Activated CD4-positive, alpha-beta T cell treated with anti-CD3 and anti-CD28 coated beads, Interleukin-2, amount 50 U/mL, for 24 hours (primary cell): ENCODE results near the gene KL.
A peak's percentile ranks its signal among the peaks of the same experiment; 100 is the strongest.

Source experiments
- DNase-seq, 2 donors: peaks; one replicate each; pipeline ENCODE4 v3.0.0-alpha.2; 2020; ENCODE audit warnings: low read depth in 1 of 2, low spot score in 1 of 2

The KL gene

DNA sequence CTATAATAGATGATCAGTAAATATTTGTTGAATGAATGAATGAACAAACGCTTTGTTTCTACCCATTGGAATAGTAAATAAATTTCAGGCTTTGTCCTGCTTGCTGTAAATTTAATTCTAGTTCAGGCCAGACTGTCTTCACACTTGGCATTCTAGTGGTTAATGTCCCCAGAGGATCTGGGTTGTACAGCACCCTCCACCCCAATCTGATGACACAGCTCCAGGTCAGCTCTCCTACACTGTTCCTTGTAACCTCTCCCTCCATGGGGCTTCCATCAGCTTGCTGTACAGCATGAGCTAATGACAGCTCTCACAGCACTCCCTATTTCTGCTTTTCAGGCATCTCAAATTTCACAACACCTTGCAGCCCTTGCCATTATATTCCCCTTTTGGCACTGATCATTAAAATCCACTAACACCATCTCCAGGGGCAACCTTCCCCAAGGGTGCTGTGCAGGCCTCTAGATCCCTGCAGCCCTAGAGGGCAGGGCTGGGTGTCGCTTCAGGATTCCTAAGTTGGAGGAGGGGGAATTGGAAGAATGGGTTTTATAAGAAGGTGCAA, 12.7 kb upstream of the KL start:
- no peak for DNase-seq

GRCh38 chr13:33004511-33004910, 11.7 kb upstream of the KL start:
- no peak for DNase-seq

GRCh38 chr13:33006134-33006533, 10.1 kb upstream of the KL start:
- no peak for DNase-seq

DNA sequence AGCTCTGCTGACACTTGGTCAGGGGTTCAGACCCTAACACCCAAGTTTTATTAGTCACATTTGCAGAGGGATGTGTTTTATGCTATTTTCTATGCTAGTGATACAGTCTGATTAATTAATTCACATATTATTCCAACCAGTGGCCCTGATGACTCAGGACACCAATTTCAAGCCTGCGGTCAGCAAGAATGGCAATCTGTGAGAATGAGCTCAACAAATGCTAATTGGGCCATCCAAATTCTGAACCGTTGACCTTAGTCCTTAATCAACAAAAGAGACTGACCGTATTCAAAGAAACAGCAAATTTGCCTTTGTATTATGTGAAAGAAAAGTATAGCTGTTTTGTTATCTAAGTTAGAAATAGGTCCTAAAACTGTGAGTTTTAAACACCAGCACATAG, 9.6 kb upstream of the KL start:
- no peak for DNase-seq

DNA sequence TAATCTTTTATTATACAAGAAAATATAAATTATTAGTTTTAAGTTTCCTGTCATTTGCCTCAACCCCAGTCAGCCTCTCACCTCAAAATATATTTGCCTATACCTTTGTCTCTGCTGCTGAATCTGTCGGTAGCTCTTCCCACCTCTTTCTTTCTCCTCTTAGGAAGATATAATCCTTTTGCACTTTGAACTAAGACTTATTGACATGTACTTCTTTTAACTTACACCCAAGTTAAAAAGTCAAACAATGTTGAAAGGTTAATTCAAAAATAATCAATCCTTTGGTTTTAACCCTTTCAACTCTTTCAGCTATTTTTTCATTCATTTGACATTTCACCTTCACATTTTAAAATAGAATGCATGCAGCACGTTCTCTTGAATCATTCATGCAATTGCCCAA, 9.0 kb upstream of the KL start:
- DNase-seq, result no peak

DNA sequence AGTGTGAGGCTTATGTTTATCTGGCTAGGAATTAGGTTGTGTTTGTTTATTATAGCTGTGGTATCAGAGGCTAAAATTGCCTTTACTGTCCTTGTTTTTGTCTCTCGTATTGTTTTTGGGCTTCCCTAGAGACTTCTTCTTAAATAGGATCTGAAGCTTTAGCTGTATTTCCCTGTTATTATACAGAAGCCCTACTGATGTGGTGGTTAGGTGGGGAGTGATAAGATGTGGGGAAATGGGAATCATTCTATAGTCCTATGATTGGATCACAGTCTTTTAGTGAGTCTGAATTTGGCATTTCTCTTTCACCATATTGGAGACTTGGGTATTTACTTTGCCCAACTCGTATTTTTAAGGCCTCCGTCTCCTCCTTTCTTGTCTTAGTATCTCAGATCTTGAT, 8.3 kb upstream of the KL start:
- DNase-seq, result no peak

DNA sequence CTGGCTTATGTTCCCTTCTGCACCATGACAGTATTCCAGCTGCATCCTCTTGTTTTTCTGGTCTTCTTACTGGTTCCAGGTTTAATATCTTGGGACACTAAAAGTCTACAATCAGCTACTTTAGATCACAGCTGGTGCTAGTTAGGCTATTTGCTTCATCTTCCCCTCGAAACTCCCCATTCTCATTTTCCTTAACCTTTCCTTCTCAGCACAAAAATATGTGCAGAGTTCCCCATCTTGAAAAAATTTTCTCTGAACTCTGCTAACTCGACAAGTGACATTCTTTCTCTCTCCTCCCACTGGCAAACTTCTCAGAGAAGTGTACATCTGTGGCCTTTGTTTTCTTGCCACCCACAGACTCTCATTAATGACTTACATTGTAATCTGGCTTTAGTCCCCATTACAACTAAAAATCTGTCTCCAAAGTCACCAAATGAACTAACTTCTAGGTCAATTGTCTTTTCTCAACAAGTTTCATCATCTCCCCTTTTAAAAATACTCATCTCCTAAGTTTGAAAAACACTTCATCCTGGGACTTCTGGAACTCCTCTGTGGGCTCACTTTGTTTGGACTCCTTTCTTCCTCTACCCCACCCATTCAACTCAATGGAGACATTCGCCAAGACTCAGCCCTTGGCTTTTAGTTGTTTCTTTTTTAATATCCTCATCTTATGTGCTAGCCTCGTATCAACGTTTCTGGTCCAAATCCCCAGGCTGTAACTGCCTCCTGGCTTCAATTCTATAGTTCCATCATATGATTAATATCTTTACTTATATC, 7.1 kb upstream of the KL start:
- DNase-seq, result no peak

GRCh38 chr13:33011828-33012470, 4.3 kb upstream of the KL start:
- no peak for DNase-seq

DNA sequence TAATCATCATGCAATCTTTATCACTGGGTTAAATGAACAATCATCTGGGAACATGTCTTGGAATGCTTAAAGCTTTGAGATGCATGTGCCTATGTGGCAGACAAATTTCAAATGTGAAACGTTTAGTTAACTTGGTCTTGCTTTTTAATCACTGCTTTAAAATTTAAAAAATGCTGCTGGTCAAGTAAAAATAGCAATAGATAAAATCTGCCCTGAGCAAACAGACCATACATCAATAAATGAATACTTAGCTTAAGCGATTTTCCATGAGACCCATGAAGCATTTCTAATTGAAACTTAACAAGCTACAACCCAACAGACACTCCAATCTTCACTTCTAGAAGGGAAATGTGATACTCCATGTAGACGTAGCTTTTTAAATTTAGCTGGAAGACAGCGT, 1.9 kb upstream of the KL start:
- DNase-seq, result no peak

GRCh38 chr13:33015241-33015668, 968 bp upstream of the KL start:
- DNase-seq, result no peak

DNA sequence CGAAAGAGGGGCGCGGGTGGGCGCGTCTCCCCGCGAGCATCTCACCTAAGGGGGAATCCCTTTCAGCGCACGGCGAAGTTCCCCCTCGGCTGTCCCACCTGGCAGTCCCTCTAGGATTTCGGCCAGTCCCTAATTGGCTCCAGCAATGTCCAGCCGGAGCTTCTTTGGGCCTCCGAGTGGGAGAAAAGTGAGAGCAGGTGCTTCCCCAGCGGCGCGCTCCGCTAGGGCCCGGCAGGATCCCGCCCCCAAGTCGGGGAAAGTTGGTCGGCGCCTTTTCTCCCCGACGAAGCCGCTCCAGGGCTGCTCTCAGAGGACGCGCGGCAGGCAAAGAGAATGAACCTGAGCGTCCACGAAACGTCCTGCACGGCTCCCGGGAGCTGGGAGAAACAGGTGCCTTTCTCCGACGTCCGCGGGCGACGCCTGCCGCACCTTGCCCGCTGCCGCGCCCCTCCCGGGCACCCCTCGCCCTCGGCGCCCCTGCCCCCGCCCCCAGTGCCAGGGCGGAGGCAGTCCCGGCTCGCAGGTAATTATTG, 366 bp upstream of the KL start:
- DNase-seq, result peak in 1 of 2 donors; percentile 6

DNA sequence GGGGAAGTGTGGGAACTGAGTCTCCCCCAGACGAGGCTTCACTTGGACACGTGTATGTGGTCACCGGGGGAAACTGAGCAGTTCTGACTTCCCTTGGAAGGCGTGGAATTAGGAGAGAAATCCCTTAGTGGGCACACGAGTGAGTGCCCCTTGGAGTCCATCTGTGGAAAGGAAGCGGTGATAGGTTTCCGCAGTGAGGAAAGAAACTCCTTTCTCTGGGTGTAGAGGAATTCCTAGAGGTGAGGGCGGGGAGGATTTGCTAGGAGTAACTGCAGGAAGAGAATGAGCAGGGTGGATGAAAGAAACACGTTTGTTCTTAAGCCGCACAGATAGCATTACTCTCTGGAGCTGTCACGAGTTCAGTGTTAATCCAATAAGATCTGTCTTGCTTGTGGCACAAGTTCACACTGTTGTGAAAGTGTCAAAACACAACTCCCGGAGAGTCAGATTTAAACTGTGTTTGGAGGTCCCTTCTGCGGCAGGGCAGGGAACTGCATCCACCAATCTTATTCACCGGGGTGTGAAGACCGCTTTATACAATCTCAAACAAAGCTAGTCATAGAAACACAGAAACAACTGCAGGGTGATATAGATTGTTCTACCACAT, 1.2 kb downstream of the KL start:
- DNase-seq, result peak in 1 of 2 donors; percentile 31

DNA sequence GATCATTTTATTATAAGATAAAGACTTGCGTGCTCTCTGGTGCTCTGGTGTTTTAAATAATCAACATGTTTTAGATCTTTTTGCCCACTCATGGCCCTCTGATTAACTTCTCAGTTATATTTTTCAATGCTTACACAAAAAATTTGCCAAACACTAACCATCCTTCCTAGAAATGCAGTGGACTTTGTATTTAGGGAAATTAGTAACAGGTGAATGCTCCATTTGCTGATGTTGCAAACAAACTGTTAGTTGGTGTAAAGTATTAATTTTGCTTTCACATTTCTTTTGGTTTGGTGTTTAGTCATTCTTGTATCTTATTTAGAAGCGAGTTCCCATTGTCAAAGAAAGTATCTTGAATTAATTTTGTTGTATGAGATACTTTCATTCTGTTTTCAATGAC, 2.7 kb downstream of the KL start:
- DNase-seq, result no peak

DNA sequence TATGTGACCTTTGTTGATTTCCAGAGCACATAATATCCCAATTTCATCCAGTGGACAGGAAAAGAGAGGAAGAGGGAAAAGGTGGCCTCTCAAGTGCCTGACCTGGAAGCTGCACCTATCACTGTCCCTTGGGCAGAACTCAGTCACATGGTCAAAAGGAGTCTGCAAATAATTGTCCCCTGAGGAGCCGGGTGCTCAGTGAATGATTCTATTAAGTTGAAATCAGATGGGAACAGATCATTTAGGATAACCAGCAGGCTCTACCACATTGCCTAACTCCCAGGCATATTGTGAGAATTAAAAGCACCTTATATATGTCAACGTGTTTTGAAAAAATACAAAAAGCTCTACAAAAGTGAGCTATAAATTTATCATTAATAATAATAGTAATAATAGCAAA, 6.8 kb downstream of the KL start:
- no peak for DNase-seq

- DNase-seq, result no peak
These were observed 9.1 kb downstream of the KL start for GRCh38 chr13:33025220-33025744.

DNA sequence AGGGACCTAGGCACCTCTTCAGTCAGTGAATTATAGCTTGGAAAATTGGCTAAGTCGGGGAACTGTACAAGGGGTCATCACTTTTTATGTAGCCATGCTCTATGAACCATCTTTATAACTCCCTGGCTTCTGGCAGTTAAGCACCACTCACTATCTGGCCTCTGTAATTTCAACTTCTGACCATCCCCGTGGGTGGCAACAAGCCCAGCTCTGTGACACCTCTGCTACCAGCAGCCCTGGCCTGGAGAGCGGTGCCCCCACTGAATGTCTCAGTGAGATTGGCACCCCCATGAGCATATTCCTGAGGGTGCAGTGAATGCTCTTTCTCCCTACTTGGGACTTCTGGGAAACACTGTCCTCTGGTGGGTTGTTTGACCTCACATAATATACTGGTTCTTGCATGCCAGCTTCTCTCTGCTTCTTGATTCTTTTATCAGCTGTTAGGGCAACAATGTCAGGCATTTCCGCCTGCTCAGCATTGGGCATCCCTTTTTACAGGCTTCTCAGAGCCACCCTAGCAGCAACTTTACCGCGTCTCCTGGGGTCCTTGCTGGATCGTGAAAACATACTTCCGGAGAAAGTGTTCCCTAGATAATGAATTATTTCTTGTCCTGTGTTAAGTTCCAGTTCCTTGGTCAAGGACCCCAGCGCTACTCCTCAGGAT, 10.4 kb downstream of the KL start:
- DNase-seq, result no peak

DNA sequence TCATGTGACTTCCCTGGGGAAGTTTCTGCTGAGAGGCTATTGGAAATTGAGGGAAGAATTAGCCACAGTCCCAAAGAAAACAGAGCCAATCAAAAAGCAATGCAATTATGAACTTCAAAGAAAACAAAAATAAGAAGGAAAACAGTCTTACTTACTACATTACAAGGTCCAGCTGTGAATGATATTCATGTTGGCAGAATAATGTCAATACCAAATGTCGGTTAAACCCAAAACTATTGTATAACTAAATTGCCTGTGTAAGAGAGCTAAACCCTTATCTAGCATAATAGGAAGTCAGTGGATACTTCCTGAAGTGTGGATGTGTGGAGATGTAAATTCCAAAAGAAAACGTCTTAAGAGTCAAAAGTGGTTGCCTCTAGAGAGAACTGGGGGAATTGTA, 12.4 kb downstream of the KL start:
- DNase-seq, result no peak

- DNase-seq, result no peak
These were observed 15.1 kb downstream of the KL start for GRCh38 chr13:33031277-33031676.

DNA sequence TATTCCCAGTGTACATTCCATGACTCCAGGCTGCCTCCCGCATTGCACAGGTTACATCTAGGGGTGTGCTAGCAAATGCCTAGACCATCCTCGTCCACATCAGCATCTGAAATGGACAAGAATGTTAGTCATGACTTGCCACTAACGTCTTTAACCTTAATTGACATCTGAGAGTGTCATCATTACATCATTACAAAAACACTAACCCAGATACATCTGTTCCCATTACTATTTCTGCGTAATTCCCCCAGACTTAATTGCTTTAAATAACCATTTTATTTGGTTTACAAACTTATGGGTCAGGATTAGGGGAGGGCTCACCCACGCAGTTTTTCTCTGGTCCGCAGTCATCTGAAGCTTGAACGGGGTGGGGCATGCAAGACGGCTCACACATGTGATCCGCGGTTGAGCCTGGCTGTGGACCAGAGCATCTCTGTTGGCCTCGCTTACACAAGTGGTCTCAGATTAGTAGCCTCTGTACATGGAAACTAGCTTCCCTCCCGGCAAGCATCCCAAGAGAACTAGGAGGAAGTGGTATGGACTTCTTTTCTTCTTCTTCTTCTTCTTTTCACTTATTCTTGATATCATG, 15.9 kb downstream of the KL start:
- DNase-seq, result no peak

- peak in 1 of 2 donors; percentile 23 for DNase-seq
These were observed 17.0 kb downstream of the KL start for GRCh38 chr13:33033051-33033812.
